ENCODE results near the gene CCDC102B.

The CCDC102B gene

DNA sequence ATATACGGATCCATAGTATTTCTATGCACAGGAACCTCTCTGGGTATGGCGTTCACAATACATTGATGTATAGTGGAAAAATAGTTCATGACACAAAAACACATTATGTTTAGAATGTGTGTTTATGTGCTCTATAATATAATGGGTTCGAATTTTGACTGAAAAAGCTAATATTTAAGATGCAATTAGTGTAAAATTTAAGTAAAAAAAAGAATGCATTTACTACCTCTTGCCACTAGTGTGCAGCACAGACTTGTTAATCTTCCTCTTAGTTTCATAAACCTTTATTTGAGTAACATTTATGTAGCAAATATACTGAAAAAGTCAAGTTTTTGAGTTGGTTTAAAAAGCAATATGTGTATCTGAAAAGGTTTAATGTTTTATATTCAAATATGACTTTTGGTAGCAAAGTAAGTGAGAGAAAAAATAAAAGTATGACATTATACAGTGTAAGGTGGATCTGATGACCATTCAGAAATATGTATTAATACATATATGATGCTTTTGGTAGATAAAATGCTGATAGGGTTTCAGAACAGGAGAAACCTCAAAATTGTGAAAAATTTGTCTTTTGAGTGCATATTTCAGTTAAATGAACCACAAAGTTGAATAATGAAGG lies 49.4 kb downstream of the CCDC102B start:
- TF ChIP-seq, protein P1, sequence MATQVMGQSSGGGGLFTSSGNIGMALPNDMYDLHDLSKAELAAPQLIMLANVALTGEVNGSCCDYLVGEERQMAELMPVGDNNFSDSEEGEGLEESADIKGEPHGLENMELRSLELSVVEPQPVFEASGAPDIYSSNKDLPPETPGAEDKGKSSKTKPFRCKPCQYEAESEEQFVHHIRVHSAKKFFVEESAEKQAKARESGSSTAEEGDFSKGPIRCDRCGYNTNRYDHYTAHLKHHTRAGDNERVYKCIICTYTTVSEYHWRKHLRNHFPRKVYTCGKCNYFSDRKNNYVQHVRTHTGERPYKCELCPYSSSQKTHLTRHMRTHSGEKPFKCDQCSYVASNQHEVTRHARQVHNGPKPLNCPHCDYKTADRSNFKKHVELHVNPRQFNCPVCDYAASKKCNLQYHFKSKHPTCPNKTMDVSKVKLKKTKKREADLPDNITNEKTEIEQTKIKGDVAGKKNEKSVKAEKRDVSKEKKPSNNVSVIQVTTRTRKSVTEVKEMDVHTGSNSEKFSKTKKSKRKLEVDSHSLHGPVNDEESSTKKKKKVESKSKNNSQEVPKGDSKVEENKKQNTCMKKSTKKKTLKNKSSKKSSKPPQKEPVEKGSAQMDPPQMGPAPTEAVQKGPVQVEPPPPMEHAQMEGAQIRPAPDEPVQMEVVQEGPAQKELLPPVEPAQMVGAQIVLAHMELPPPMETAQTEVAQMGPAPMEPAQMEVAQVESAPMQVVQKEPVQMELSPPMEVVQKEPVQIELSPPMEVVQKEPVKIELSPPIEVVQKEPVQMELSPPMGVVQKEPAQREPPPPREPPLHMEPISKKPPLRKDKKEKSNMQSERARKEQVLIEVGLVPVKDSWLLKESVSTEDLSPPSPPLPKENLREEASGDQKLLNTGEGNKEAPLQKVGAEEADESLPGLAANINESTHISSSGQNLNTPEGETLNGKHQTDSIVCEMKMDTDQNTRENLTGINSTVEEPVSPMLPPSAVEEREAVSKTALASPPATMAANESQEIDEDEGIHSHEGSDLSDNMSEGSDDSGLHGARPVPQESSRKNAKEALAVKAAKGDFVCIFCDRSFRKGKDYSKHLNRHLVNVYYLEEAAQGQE (IDR thresholded peaks at IDR 0.05; ENCODE audit: insufficient read depth in 1 of 2, low read depth in 2 of 2, low read length in 2 of 2): no peak
- TF ChIP-seq POLR2AphosphoS5 (IDR thresholded peaks at IDR 0.05; ENCODE audit: low read depth, low read length): no peak
- no peak for TF ChIP-seq TAF1 (IDR thresholded peaks at IDR 0.05; ENCODE audit: borderline replicate concordance, insufficient read depth, low read length)
- no peak for TF ChIP-seq SIN3A (IDR thresholded peaks at IDR 0.05; ENCODE audit: borderline replicate concordance, insufficient read depth, low read length)
- TF ChIP-seq FOXP2 (optimal IDR thresholded peaks at IDR 0.05; ENCODE audit: borderline replicate concordance, extremely low read depth, extremely low read length, insufficient read depth): no peak

DNA sequence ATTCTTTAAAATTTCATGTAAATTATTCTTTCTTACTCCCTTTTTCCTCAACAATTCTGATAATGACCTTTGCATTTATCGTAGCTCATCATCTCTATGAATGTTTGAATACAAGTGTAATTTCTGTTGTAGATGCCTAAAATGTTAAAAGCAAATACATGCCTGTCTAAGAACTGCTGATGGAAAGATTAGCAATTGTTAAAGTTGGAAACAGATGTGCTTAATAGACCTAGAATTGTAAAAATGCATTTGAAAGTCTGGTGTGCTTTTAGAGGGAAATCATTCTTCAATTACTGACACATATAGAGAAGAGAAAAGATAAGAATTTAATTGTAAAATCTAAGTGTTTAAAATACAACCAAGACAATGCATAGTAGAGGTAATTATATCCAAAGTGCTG lies 50.4 kb downstream of the CCDC102B start:
- TF ChIP-seq SIN3A (IDR thresholded peaks at IDR 0.05; ENCODE audit: borderline replicate concordance, insufficient read depth, low read length) (no peak), TAF1 (IDR thresholded peaks at IDR 0.05; ENCODE audit: borderline replicate concordance, insufficient read depth, low read length) (no peak), POLR2AphosphoS5 (IDR thresholded peaks at IDR 0.05; ENCODE audit: low read depth, low read length) (no peak), FOXP2 (optimal IDR thresholded peaks at IDR 0.05; ENCODE audit: borderline replicate concordance, extremely low read depth, extremely low read length, insufficient read depth) (no peak)

DNA sequence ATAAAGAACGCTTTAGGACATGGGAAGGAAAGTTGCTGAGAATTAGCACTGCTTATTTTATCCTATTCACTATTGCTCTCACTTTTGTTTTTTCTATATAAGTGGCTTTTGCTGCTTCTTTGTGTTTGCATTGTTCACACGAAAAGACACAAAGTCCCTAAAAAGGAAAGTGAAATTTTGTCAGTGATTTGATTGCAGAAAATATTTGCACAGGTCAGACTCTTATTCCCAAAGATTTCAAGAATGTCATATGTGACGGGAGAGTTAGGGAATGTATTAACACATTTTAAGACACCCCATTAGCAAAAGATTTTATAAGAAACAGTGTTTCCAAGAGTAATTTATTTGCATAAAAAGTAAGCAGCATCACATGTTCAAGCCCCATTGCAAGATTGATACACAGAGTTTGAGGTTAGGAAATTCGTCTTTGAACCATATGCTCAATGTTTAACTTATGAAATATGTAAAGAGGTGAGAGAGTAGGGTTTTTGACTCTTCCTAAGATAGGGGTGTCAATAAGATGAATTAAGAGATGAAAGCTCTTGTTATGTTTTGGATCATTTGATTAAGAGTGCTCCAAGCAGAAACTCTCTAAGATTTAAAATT lies 57.0 kb downstream of the CCDC102B start:
- TF ChIP-seq, protein P1 (IDR thresholded peaks at IDR 0.05; ENCODE audit: insufficient read depth in 1 of 2, low read depth in 2 of 2, low read length in 2 of 2): no peak
- TF ChIP-seq FOXP2 (optimal IDR thresholded peaks at IDR 0.05; ENCODE audit: borderline replicate concordance, extremely low read depth, extremely low read length, insufficient read depth) (no peak), SIN3A (IDR thresholded peaks at IDR 0.05; ENCODE audit: borderline replicate concordance, insufficient read depth, low read length) (no peak), TAF1 (IDR thresholded peaks at IDR 0.05; ENCODE audit: borderline replicate concordance, insufficient read depth, low read length) (no peak), POLR2AphosphoS5 (IDR thresholded peaks at IDR 0.05; ENCODE audit: low read depth, low read length) (no peak)

DNA sequence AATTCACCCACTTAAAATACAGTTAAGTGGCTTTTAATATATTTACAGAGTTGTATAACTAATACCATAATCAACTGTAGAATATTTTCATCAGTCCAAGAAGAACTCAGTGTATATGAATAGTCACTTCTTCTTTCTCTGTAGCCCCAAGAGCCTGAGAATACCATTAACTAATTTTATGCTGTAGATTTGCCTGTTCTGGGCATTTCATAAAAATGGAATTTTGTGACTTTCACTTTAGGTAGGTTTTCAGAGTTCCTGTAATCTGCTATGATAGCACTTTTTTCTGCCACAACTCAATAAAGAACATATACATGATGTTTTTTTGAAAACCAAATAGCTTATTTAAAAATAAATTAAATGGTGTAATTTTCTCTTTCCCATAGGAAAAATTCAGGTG lies 57.6 kb downstream of the CCDC102B start:
- TF ChIP-seq FOXP2 (optimal IDR thresholded peaks at IDR 0.05; ENCODE audit: borderline replicate concordance, extremely low read depth, extremely low read length, insufficient read depth) (no peak), SIN3A (IDR thresholded peaks at IDR 0.05; ENCODE audit: borderline replicate concordance, insufficient read depth, low read length) (no peak), TAF1 (IDR thresholded peaks at IDR 0.05; ENCODE audit: borderline replicate concordance, insufficient read depth, low read length) (no peak), POLR2AphosphoS5 (IDR thresholded peaks at IDR 0.05; ENCODE audit: low read depth, low read length) (no peak)
- TF ChIP-seq, protein P1 (IDR thresholded peaks at IDR 0.05; ENCODE audit: insufficient read depth in 1 of 2, low read depth in 2 of 2, low read length in 2 of 2): no peak

DNA sequence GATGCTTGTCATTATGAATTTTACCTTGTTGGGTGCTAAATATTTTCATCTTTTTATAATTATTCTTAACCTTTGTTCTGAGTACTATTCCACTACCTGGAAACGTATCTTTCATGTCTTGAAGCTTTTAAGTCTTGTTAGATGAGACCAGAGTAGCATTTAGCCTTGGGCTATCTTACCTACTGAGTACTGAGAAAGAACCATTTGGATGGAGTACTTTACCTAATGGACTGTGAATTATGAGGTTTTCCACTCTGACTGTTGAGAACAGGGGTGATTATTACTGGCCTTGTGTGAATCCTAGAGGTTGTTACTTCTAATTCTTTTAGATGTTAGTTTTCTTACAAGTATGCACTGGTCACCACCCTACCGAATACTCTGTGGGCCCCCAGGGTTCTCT lies 63.5 kb downstream of the CCDC102B start:
- TF ChIP-seq, protein P1 (IDR thresholded peaks at IDR 0.05; ENCODE audit: insufficient read depth in 1 of 2, low read depth in 2 of 2, low read length in 2 of 2): no peak
- TF ChIP-seq TAF1 (IDR thresholded peaks at IDR 0.05; ENCODE audit: borderline replicate concordance, insufficient read depth, low read length): no peak
- no peak for TF ChIP-seq POLR2AphosphoS5 (IDR thresholded peaks at IDR 0.05; ENCODE audit: low read depth, low read length)
- no peak for TF ChIP-seq SIN3A (IDR thresholded peaks at IDR 0.05; ENCODE audit: borderline replicate concordance, insufficient read depth, low read length)
- no peak for TF ChIP-seq FOXP2 (optimal IDR thresholded peaks at IDR 0.05; ENCODE audit: borderline replicate concordance, extremely low read depth, extremely low read length, insufficient read depth)

All from PFSK-1 (cell line).